MM.1S (cell line): ENCODE measurements around the gene CDHR1.
"Not testable (repeated sequence)": the region's sequence is repeated elsewhere in the genome, so short reads cannot be mapped to it uniquely, and the experiment has no call there.

Experiments
- CTCF ChIP-seq: fragments of 300-600 bp; sonication (generic); IDR thresholded peaks from 2 replicates; pipeline ENCODE4 v1.5.1; 2016; ENCODE audit warnings: antibody characterized with exemption, low read length, mixed read lengths
- EZH2 ChIP-seq: fragments of 300-600 bp; sonication (generic); optimal IDR thresholded peaks from 2 replicates; pipeline ENCODE3; 2017; ENCODE audit warnings: low read depth, mild to moderate bottlenecking, antibody characterized with exemption, low read length, mixed read lengths
- EZH2phosphoT487 ChIP-seq: fragments of 300-600 bp; sonication (generic); IDR thresholded peaks from 2 replicates; pipeline ENCODE4 v1.6.1; 2018; ENCODE audit warnings: antibody characterized with exemption, low read length

- TF ChIP-seq CTCF = peak; percentile 41
- TF ChIP-seq EZH2, EZH2phosphoT487: not testable (repeated sequence)
These were observed 46.2 kb upstream of the CDHR1 start for GRCh38 chr10:84148006-84148597.
